HepG2 (cell line): Measurements from ENCODE around the gene CARD9.

Experiments used
- ELF1 ChIP-seq: sonication (generic); formaldehyde crosslinking; IDR thresholded peaks from 2 replicates; pipeline ENCODE4 v1.4.0; 2020; ENCODE audit warnings: missing genetic modification reagents
- HCFC1 ChIP-seq: fragments of 150-350 bp; IDR thresholded peaks from 2 replicates; pipeline ENCODE4 v1.6.1; 2014; ENCODE audit warnings: low read depth, low read length
- HDAC2 ChIP-seq: sonication (generic); formaldehyde crosslinking; IDR thresholded peaks from 2 replicates; pipeline ENCODE4 v1.4.0; 2020; ENCODE audit warnings: missing genetic modification reagents
- KLF16 ChIP-seq, 2 experiments: sonication (generic) in 1 of 2; formaldehyde crosslinking in 1 of 2; IDR thresholded peaks; 2 replicates each; pipeline versions ENCODE4 v1.6.1 to v1.8.0; 2016 to 2023; ENCODE audit warnings: missing genetic modification reagents in 2 of 2, missing compliant biosample characterization in 1 of 2
- MAX ChIP-seq: IDR thresholded peaks from 2 replicates; pipeline ENCODE4 v1.6.1; 2012; ENCODE audit warnings: inconsistent platforms
- POLR2AphosphoS5 ChIP-seq: IDR thresholded peaks from 2 replicates; pipeline ENCODE4 v1.6.1; 2012; ENCODE audit warnings: low read depth, low read length
- TCF7L2 ChIP-seq: IDR thresholded peaks from 2 replicates; pipeline ENCODE4 v1.6.1; 2011; ENCODE audit warnings: mild to moderate bottlenecking, low read depth, low read length, moderate library complexity
- USF2 ChIP-seq, 2 experiments: sonication (generic) in 1 of 2; formaldehyde crosslinking in 1 of 2; IDR thresholded peaks; 2 replicates each; pipeline versions ENCODE4 v1.5.1 to v1.6.1; 2011 to 2020; ENCODE audit warnings: borderline replicate concordance in 1 of 2, low read depth in 1 of 2, low read length in 1 of 2, mild to moderate bottlenecking in 1 of 2, missing genetic modification reagents in 1 of 2, moderate library complexity in 1 of 2
- ZBTB8A ChIP-seq: sonication (generic); formaldehyde crosslinking; IDR thresholded peaks from 2 replicates; pipeline ENCODE4 v1.4.0; 2020; ENCODE audit warnings: mild to moderate bottlenecking, low read depth, missing genetic modification reagents, borderline replicate concordance
- ZHX2 ChIP-seq, 2 experiments: sonication (generic) in 1 of 2; formaldehyde crosslinking in 1 of 2; IDR thresholded peaks; 2 replicates each; pipeline versions ENCODE4 v1.6.1 to v1.9.0; 2014 to 2022; ENCODE audit warnings: antibody characterized with exemption in 1 of 2, borderline replicate concordance in 1 of 2, inconsistent platforms in 1 of 2, low read depth in 1 of 2, missing genetic modification reagents in 1 of 2
- ZNF260 ChIP-seq: sonication (generic); formaldehyde crosslinking; IDR thresholded peaks from 2 replicates; pipeline ENCODE4 v1.4.0; 2020; ENCODE audit warnings: missing genetic modification reagents, low read depth, mild to moderate bottlenecking, borderline replicate concordance
- ZNF281 ChIP-seq: sonication (generic); formaldehyde crosslinking; IDR thresholded peaks from 2 replicates; pipeline ENCODE4 v1.4.0; 2020; ENCODE audit warnings: missing genetic modification reagents, borderline replicate concordance
- ZNF446 ChIP-seq: sonication (generic); formaldehyde crosslinking; IDR thresholded peaks from 2 replicates; pipeline ENCODE4 v1.5.0; 2020; ENCODE audit warnings: mild to moderate bottlenecking, missing genetic modification reagents
- ZNF572 ChIP-seq: sonication (generic); formaldehyde crosslinking; IDR thresholded peaks from 2 replicates; pipeline ENCODE4 v1.5.1; 2020; ENCODE audit warnings: mild to moderate bottlenecking, missing genetic modification reagents

- TF ChIP-seq KLF16 (CRISPR knock-in tag; IDR thresholded peaks at IDR 0.05): no peak
- TF ChIP-seq ZBTB8A (CRISPR knock-in tag): no peak
- no peak for TF ChIP-seq POLR2AphosphoS5
- TF ChIP-seq USF2 (IDR thresholded peaks at IDR 0.05; ENCODE audit: low read depth, low read length): no peak
- no peak for TF ChIP-seq USF2 (CRISPR knock-in tag; IDR thresholded peaks at IDR 0.05; ENCODE audit: borderline replicate concordance)
- TF ChIP-seq HCFC1: no peak
- no peak for TF ChIP-seq HDAC2 (CRISPR knock-in tag)
- no peak for TF ChIP-seq ELF1 (CRISPR knock-in tag)
- TF ChIP-seq ZNF260 (CRISPR knock-in tag): no peak
- no peak for TF ChIP-seq ZNF446 (CRISPR knock-in tag)
- TF ChIP-seq MAX: no peak
- TF ChIP-seq TCF7L2: no peak
- TF ChIP-seq ZNF281 (CRISPR knock-in tag): no peak
- TF ChIP-seq ZHX2 (IDR thresholded peaks at IDR 0.05; ENCODE audit: low read depth): no peak
- no peak for TF ChIP-seq ZHX2 (CRISPR knock-in tag; IDR thresholded peaks at IDR 0.05; ENCODE audit: borderline replicate concordance)
- TF ChIP-seq ZNF572 (CRISPR knock-in tag): no peak
Observed at GRCh38 chr9:136395020-136395340, 21.5 kb upstream of the CARD9 start.
